Raji (cell line): ENCODE data around the gene KCNJ6.

Experiments used
- POLR2A ChIP-seq: IDR thresholded peaks from 2 replicates; pipeline ENCODE4 v1.6.1; 2011; ENCODE audit warnings: low read depth, low read length, control low read depth; ENCODE audit not compliant: insufficient read depth

The KCNJ6 gene

DNA sequence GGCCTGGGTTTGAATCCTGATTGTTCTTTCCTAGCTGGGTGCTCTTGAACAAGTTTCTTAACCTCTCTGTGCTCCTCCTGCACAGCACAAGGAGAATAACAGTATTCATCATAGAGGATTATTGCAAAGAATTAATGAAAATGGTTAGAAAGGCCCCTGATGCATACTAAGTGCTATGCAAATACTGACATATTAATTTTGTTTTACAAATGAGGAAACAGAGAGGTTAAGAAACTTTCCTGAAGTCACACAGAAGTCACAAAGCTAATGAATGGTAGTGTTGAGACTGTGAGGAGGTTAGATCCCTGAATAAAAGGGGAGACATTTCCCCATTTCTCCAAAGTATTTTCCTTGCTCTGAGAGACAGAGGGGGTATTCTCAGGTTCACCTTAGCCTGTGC, 99.0 kb downstream of the KCNJ6 start:
- TF ChIP-seq POLR2A, result no peak

DNA sequence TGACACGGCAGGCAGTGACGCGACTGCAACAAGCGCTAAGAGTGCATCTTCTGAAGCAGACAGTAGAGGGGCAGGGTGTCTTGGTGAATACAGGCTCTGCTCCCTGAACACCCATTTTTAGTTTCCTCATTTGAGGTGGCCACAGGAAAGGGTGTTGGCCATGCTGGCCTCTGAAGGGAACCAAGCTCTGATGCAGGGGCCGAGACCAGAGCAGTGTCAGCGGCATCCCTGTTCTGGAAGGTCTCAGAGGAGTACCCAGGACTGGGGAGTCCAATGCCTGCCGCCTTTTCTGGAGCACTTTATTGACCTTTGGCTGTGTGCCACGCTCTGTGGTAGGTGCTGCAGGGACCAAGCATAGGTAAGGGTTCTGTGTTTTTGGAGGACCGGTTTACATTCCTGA, 100.4 kb downstream of the KCNJ6 start:
- no peak for TF ChIP-seq POLR2A

DNA sequence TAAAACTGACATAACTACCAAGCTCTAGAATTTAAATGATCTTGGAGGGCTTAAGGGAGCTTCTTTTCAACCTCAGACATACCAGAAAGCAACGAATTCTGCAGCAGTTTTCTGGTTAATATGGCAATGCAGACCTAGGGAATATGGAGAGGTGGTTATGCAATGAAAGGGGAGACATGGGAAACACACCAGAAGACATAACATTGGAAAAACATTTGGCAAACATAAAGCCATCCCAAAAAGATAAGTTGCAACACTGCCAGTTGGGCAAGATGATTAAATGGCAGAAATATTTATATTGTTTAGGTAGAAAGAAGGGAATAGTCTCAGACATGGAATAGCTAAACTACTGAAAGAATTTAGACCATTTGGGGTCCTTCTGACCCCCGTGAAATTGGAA, 104.5 kb downstream of the KCNJ6 start:
- no peak for TF ChIP-seq POLR2A

DNA sequence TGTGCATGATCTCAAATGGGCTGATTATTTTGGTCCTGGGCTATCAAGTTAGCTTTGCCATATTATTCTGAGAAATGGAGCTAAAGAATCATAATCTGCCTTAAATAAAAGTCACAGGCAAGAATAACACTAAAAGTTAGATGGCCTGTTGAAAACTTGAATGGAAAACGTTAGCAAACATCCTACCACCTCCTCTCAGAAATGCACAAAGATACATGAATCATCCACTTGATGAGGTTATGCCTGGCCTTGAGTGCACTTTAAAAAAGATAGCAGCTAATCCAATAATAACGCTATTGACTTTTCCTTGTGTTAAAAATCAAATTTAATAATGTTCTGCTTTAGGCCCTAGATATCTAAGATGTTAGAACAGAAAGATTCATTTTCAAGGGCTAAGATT, 108.0 kb downstream of the KCNJ6 start:
- no peak for TF ChIP-seq POLR2A

DNA sequence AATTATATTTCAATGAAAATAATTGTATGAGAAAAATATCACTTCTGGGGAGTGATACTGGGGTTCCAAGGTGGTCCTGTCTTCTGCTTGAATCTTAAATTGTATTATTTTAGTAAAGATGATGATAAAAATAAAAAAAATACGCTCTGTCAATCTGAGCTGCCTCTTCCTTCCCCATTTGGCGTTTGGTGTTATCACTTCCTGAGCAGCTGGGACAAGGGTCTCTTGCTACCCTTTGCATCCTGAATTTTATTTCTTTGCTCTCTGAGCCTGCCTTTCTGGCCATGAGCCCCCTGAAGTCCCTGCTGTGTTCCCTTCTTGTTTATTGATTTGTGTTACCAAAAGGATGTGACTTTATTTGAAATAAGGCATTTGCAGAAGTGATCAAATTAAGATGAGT, 111.0 kb downstream of the KCNJ6 start:
- TF ChIP-seq POLR2A, result no peak

DNA sequence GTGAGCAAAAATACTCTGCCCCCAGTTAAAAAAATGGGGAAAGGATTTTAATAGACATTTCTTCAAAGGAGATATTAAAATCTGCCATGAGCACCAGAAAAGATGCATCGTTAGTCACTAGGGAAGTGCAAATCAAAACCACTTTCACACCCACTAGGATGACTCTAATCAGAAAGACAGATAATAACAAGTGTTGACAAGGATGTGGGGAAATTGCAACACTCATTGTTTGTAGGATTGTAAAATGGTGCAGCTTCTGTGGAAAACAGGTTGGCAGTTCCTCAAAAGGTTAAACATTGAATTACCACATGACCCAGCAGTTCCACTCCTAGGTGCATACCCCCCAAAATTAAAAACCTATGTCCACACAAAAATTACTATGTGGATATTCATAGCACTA, 112.3 kb downstream of the KCNJ6 start:
- no peak for TF ChIP-seq POLR2A

DNA sequence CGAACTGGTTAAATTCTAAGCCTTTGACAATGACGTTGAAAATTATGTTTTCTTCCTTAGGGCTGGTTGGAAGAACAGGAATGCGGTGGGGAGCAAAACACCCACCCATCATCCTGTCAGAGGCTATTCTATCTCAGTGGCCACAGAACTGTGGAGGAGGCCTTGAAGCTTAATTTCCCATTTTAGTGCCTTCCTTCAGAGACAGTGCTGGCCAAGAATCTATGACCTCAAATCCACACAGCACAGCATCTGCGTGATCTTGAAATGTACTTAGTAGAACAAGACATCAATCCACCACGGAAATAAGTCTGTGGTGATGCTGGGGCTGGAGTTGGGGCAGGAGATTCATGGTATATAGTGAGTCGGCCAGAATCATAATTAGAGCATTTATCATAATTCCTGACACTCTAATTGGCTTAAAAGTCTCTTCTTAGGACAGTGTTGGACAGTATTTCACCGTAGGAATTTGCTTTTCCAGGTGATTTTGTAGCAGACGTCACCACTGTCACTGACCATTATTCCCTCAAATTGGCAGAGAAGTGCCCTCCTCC, 113.1 kb downstream of the KCNJ6 start:
- no peak for TF ChIP-seq POLR2A

DNA sequence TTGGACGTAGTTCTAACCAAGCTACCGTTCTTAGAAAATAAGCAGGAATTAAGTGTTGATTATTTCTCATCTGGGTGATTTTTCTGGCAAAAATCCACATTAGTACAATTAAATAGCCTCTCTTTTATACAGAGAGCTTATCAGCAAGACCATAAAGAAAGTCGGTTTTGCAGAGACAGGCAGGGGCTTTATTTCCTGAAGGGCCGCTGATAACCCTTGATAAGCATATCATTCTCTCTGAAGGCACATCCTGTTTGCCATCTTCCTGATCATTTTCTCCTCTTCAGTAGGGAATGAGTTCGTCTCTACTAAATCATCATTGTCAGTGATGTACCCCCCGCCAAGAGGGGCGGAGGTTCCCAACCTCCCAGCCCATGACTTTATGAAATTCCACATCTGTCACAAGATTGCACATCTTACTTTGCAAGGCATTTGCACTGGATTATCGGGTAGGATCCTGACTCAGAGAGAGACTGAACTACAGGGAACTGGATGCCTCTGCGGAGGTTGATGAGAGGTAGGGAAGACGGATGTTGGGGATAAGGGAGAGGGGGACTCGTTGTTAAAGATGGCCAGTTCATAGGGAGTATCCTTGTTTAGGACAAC, 115.7 kb downstream of the KCNJ6 start:
- TF ChIP-seq POLR2A, result no peak

DNA sequence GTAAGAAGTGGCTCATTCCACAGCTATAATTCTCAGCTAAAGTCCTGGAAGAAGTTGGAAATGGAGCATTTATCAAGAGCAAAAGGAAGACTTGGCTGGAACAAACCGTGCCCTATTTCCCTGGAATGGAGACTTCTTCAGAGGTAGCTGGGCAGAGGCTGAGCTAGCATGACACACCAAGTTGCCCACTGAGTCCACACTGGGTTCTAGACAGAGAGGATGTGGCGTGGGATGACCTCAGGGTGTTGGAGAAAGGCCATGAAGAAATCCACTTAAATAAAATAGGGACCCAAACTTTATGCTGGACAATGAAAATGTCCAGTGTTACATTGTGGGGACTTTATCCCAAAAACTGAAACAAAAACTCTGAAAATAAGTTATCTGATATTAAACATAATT, 116.2 kb downstream of the KCNJ6 start:
- no peak for TF ChIP-seq POLR2A

DNA sequence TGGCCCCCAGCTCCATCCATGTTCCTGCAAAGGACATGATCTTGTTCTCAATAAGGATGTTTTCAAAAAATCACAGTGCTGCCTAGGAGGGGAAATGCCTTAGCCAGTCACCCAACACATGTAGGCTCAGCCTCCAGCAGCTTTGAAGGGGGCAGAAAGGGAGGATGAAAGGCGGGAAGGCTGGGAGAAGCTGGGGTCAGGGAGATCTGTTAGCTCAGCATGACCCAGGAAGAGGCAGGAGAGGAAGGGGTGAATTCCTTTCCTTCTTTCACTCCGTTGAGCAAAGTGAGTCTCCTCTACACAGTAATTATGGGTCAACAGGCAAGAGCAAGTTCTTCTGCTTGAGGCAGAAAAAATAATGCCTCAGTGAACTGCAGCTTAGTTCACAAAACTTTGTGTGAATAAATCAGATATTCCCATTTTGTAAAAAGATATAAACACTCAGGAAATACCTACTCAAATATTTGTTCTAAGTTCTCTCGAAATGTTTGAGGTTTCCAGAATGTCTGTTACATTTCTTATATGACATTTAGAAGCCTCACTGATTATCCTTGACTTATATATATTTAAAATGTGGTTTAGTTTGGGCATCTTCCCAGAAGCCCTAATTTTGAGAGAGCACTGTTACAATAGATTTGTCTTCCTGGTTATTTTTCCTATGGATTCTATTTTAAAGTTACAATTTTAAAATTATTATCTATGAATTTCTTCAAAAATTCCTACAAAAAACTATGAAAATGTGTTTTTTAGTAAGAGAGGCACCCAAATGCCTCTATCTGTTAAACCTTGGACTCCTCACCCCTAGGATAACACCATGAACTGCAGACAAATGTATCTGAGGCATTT, 116.8 kb downstream of the KCNJ6 start:
- TF ChIP-seq POLR2A, result no peak

DNA sequence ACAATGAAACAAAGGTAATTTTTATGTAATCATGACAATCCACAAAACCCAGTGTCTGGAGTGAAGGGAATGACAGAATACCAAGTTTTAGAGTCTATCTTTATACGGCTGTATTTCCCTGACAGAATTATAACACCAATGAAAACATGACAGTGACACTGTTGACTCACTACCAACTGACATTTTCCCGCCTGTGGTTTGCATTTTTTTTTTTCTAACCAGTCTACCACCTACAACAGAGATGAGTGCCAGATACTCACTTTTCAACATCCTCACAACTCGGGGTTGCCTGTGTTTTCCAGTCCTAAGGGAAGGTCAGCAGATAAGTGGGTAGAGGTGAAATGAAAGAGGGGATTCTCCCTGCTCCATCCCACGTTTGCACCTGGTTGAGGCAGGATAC, 118.9 kb downstream of the KCNJ6 start:
- TF ChIP-seq POLR2A, result no peak

DNA sequence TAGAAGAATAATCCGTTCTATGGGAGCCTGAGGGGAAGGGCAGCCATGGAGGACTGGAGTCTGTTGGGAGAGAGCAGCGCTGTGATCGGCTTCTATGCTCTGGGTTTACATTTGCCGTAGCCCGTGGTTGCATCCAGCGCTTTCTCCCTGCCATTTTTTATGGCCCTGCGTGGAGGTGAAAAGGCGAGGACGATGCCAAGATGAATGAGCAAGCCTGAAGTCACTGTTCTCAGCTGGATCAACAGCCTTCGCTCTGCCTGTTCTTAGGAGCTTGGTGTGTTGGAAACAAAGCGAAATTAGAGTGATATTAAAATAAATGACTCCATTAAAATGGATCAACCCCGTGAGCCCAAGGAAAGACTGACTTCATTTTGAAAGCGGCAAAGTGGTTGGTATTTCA, 120.2 kb downstream of the KCNJ6 start:
- TF ChIP-seq POLR2A, result no peak

DNA sequence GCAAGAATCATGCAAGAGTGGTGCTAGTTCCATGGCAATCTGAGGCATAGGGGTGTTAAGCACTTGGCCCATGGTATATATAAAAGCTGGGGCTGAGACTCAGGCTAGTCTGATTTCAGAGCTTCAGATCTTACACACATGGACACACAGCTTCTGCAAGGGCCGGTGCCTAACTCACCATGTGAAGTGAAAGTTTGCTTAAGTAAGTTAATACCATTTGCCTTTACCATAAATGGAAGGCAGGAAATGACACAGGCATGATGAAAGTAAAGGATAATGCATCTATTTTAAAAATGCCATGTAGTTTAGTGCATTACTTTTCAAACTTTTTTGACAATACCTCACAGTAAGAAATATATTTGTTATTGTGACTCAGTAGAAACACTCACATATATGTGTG, 122.6 kb downstream of the KCNJ6 start:
- no peak for TF ChIP-seq POLR2A

DNA sequence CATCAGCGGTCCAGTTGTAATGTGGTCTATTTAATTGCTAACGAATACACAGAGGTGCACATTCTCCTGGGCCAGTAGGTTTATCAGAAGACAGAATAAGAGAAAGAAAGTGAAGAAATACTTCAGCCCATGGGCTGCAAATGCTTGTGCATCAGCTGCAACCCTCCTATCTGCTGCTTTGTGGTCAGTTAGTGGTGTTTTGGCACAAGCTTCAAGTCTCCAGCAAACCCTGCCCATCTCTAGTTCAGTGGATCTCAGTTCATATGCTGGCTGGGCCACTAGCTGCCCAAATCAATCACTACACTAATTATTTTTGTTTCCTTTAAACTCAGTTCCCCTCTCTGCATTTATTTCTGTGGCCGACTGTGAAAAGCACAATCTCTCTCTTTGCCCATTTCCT, 124.2 kb downstream of the KCNJ6 start:
- no peak for TF ChIP-seq POLR2A

DNA sequence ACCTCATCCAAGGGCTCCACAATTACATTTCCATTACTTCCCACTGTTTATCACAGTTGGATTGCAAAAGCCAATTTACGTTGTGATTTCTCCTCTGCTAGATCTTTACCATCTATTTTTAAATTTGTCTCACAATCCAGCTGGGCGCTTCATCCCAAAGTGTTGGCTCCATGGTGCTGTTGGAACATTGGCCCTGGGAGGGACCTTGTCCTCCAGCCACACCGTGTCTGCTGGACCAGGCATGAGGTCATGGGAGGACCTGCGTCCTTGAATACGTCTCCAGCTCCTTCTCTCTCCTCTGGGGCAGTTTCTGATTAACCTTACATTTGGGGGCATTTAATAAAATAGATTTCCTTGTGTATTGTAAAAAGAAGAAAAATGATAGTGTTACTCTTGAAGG, 125.4 kb downstream of the KCNJ6 start:
- TF ChIP-seq POLR2A, result no peak

DNA sequence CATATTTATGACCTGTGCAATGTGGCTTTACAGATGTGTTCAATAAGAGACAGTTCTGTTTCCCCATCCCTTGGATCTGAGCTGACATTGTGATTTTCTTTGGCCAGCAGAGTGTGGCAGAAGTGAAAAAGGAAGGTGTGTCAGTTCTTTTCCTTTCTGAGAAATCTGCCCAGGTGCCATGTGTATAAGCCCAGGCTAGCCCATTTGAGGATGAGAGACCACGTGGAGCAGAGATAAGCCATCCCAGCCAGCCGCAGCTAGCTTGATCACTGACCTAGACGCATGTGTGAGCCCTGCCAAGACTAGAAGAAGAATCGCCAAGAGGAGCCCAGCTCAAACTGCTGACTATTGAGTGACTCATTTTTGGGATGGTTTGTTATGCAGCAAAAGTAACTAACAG, 127.8 kb downstream of the KCNJ6 start:
- TF ChIP-seq POLR2A, result no peak

DNA sequence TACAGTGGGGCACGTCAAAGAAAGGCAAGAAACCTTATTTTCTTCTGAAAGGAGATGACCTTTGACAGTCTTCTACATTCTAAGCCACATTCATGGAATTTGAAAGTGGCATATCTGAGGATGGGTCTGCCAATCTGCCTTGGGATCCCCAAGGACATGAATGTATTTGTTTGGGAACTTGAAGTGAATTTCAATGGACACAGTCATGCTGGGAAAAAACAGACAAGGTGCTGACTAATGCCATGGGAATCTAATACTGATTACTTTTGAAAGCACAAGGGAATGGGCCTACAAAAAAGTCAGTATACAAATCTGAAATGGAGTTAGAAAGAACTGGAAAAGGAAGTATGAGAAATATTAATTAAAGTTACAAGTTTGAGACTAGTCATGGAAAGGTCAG, 128.8 kb downstream of the KCNJ6 start:
- TF ChIP-seq POLR2A, result no peak

DNA sequence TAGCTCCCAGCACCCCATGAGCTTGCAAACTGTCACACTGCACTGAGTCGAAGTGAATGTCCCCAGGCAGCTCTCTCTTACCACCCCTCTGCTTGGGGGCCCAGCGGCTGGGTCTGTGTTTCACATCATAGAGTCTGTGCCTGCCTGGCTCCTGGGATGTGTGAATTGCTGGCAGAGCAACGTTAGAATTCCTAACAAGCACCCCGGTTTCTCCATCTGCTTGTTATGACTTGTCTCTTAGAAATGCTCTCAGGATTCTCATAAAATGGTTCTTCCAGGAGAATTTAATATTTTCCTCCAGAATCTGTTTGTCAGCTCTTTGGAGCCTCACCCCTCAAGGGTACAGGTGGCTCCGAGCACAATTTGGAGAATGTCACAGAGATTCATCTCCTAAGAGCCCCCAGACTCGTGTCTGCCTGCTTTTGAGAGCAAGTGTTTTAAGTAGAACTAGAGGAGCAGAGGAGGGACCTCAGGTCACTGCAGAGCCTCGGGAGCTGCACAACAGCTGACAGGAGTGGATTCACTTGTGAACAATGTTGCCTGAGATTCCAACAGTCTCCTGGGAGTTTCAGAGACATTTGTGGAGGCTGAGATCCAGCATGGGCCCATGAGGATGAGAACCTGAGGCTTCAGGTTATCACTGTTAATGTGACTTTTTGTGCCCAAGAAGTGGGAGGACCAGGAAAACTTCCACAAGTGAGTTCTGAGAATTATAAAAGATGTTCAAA, 131.5 kb downstream of the KCNJ6 start:
- TF ChIP-seq POLR2A, result no peak
